Measurements from ENCODE around the gene MEMO1. TPM values are rescaled to one million over a fixed set of nuclear protein-coding genes. Genes with fewer than 3 reads are reported as not detected.
"Not testable (repeated sequence)": the region's sequence is repeated elsewhere in the genome, so short reads cannot be mapped to it uniquely, and the experiment has no call there.

The MEMO1 gene
- total RNA-seq, 1 experiment from 2014 or later: 44.4 TPM

DNA sequence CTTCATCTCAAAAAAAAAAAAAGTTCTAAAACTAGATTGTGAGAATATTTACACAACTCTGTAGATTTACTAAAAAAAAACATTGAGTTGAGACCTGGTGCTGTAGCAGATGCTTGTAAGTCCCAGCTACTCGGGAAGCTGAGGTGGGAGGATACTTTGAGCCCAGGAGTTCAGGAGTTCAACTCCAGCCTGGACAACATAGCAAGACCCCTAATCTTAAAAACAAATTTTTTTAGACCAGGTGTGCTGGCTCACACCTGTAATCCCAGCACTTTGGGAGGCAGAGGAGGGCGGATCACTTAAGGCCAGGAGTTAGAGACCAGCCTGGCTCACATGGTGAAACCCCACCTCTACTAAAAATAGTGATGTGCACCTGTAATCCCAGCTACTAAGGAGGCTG, 108.9 kb downstream of the MEMO1 start:
- H3K36me3 Mint-ChIP-seq: peaks cover 57% of the 10 kb centered on the region
- ChIA-PET CTCF (interaction anchor here (0.7 to 2.7 kb wide), 2 partner anchors 13 to 15 kb away, joined by 4 to 9 read pairs; no protein-coding TSS in a partner anchor), POLR2A (no interaction called here)
- TF ChIP-seq ELF4 (CRISPR knock-in tag; IDR thresholded peaks at IDR 0.05; ENCODE audit: low read depth): no peak
- 0 out of 2 replicates have a peak, but pooled peaks have one; percentile 5 for TF ChIP-seq ZNF121 (CRISPR knock-in tag; IDR thresholded peaks at IDR 0.05)
- DNase-seq (ENCODE audit: low spot score) (no peak), ATAC-seq (no peak)
- no peak overlapping the region for H3K27ac Mint-ChIP-seq
- H3K9me3 Mint-ChIP-seq: peaks cover 36% of the 10 kb centered on the region
- H3K4me1 Mint-ChIP-seq: no peaks in the 10 kb centered on the region
- H3K4me3 Mint-ChIP-seq: no peak overlapping the region
- no peaks in the 10 kb centered on the region for H3K27me3 Mint-ChIP-seq (ENCODE audit: low read depth)

DNA sequence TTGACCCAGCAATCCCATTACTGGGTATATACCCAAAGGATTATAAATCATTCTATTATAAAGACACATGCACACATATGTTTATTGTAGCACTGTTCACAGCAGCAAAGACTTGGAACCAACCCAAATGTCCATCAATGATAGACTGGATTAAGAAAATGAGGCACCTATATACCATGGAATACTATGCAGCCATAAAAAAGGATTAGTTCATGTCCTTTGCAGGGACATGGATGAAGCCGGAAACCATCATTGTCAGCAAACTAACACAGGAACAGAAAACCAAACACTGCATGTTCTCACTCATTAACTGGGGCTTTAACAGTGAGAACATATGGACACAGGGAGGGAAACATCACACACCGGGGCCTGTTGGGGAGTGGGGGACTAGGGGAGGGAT, 110.7 kb downstream of the MEMO1 start:
- Mint-ChIP-seq H3K36me3 (peaks cover 65% of the 10 kb centered on the region), H3K9me3 (peaks cover 41% of the 10 kb centered on the region)
- H3K27me3 Mint-ChIP-seq (ENCODE audit: low read depth); DNase-seq (ENCODE audit: low spot score); ATAC-seq; H3K4me1 Mint-ChIP-seq; H3K4me3 Mint-ChIP-seq; H3K27ac Mint-ChIP-seq; POLR2A ChIA-PET; CTCF ChIA-PET: not testable (repeated sequence)

DNA sequence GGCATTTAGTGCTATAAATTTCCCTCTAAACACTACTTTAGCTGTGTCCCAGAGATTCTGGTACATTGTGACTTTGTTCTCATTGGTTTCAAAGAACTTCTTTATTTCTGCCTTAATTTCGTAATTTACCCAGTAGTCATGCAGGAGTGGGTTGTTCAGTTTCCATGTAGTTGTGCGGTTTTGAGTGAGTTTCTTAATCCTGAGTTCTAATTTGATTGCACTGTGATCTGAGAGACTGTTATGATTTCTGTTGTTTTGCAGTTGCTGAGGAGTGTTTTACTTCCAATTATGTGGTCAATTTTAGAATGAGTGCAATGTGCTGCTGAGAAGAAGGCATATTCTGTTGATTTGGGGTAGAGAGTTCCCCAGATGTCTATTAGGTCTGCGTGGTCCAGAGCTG, 112.5 kb downstream of the MEMO1 start:
- ATAC-seq; DNase-seq (ENCODE audit: low spot score); H3K27ac Mint-ChIP-seq; POLR2A ChIA-PET; H3K4me3 Mint-ChIP-seq; H3K4me1 Mint-ChIP-seq; CTCF ChIA-PET; H3K27me3 Mint-ChIP-seq (ENCODE audit: low read depth): not testable (repeated sequence)
- H3K9me3 Mint-ChIP-seq: peaks cover 41% of the 10 kb centered on the region
- H3K36me3 Mint-ChIP-seq: peaks cover 66% of the 10 kb centered on the region

DNA sequence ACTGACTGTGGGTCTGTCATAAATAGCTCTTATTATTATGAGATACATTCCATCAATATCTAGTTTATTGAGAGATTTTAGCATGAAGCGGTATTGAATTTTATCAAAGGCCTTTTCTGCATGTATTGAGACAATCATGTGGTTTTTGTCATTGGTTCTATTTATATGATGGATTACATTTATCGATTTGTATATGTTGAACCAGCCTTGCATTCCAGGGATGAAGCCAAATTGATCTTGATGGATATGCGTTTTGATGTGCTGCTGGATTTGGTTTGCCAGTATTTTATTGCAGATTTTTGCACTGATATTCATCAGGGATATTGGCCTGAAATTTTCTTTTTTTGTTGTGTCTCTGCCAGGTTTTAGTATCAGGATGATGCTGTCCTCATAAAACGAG, 113.5 kb downstream of the MEMO1 start:
- H3K27ac Mint-ChIP-seq; CTCF ChIA-PET; H3K4me3 Mint-ChIP-seq; ATAC-seq; H3K27me3 Mint-ChIP-seq (ENCODE audit: low read depth); POLR2A ChIA-PET; DNase-seq (ENCODE audit: low spot score): not testable (repeated sequence)
- peaks cover 60% of the 10 kb centered on the region for H3K36me3 Mint-ChIP-seq
- H3K9me3 Mint-ChIP-seq: peaks cover 41% of the 10 kb centered on the region
- H3K4me1 Mint-ChIP-seq: peaks cover 17% of the 10 kb centered on the region

DNA sequence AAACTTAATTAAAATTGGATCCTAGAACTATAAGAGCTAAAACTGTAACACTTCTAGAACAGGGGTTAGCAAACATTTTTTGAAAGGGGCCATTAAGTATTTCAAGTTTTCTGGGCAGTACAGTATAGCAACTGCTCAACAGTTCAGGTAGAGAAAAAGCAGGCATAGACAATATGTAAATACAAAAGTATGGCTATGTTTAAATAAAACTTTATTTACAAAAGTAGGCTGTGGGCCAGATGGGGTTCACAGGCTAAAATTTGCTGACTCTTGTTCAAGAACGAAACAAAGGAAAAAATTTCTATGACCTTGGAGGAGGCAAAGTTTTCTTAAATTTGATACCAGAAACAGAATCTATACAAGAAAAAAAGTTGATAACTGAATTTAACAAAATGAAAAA, 114.5 kb downstream of the MEMO1 start:
- H3K27me3 Mint-ChIP-seq (ENCODE audit: low read depth): no peaks in the 10 kb centered on the region
- POLR2A ChIA-PET: no interaction called here
- peaks cover 41% of the 10 kb centered on the region for H3K9me3 Mint-ChIP-seq
- ATAC-seq: no peak
- CTCF ChIA-PET: interaction anchor here (0.7 kb wide), 1 partner anchor 10 kb away, joined by 4 read pairs; no protein-coding TSS in a partner anchor
- TF ChIP-seq, protein P1, sequence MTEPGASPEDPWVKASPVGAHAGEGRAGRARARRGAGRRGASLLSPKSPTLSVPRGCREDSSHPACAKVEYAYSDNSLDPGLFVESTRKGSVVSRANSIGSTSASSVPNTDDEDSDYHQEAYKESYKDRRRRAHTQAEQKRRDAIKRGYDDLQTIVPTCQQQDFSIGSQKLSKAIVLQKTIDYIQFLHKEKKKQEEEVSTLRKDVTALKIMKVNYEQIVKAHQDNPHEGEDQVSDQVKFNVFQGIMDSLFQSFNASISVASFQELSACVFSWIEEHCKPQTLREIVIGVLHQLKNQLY (CRISPR knock-in tag; IDR thresholded peaks at IDR 0.05): no peak
- TF ChIP-seq, protein P2, sequence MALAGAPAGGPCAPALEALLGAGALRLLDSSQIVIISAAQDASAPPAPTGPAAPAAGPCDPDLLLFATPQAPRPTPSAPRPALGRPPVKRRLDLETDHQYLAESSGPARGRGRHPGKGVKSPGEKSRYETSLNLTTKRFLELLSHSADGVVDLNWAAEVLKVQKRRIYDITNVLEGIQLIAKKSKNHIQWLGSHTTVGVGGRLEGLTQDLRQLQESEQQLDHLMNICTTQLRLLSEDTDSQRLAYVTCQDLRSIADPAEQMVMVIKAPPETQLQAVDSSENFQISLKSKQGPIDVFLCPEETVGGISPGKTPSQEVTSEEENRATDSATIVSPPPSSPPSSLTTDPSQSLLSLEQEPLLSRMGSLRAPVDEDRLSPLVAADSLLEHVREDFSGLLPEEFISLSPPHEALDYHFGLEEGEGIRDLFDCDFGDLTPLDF (CRISPR knock-in tag; IDR thresholded peaks at IDR 0.05): no peak
- TF ChIP-seq, protein P3, sequence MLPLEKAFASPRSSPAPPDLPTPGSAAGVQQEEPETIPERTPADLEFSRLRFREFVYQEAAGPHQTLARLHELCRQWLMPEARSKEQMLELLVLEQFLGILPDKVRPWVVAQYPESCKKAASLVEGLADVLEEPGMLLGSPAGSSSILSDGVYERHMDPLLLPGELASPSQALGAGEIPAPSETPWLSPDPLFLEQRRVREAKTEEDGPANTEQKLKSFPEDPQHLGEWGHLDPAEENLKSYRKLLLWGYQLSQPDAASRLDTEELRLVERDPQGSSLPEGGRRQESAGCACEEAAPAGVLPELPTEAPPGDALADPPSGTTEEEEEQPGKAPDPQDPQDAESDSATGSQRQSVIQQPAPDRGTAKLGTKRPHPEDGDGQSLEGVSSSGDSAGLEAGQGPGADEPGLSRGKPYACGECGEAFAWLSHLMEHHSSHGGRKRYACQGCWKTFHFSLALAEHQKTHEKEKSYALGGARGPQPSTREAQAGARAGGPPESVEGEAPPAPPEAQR (CRISPR knock-in tag; IDR thresholded peaks at IDR 0.05): no peak
- TF ChIP-seq, protein P4, sequence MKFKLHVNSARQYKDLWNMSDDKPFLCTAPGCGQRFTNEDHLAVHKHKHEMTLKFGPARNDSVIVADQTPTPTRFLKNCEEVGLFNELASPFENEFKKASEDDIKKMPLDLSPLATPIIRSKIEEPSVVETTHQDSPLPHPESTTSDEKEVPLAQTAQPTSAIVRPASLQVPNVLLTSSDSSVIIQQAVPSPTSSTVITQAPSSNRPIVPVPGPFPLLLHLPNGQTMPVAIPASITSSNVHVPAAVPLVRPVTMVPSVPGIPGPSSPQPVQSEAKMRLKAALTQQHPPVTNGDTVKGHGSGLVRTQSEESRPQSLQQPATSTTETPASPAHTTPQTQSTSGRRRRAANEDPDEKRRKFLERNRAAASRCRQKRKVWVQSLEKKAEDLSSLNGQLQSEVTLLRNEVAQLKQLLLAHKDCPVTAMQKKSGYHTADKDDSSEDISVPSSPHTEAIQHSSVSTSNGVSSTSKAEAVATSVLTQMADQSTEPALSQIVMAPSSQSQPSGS (CRISPR knock-in tag; IDR thresholded peaks at IDR 0.05; ENCODE audit: borderline replicate concordance, low read depth): no peak
- TF ChIP-seq FOXK1 (CRISPR knock-in tag; IDR thresholded peaks at IDR 0.05) (no peak), SMAD4 (CRISPR knock-in tag; IDR thresholded peaks at IDR 0.05) (no peak), TCF7 (CRISPR knock-in tag; IDR thresholded peaks at IDR 0.05; ENCODE audit: low read depth) (no peak), ZBTB21 (CRISPR knock-in tag; IDR thresholded peaks at IDR 0.05; ENCODE audit: borderline replicate concordance) (no peak)
- TF ChIP-seq, protein P5, sequence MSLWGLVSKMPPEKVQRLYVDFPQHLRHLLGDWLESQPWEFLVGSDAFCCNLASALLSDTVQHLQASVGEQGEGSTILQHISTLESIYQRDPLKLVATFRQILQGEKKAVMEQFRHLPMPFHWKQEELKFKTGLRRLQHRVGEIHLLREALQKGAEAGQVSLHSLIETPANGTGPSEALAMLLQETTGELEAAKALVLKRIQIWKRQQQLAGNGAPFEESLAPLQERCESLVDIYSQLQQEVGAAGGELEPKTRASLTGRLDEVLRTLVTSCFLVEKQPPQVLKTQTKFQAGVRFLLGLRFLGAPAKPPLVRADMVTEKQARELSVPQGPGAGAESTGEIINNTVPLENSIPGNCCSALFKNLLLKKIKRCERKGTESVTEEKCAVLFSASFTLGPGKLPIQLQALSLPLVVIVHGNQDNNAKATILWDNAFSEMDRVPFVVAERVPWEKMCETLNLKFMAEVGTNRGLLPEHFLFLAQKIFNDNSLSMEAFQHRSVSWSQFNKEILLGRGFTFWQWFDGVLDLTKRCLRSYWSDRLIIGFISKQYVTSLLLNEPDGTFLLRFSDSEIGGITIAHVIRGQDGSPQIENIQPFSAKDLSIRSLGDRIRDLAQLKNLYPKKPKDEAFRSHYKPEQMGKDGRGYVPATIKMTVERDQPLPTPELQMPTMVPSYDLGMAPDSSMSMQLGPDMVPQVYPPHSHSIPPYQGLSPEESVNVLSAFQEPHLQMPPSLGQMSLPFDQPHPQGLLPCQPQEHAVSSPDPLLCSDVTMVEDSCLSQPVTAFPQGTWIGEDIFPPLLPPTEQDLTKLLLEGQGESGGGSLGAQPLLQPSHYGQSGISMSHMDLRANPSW (CRISPR knock-in tag; conservative IDR thresholded peaks at IDR 0.05; ENCODE audit: low read depth): no peak
- H3K4me1 Mint-ChIP-seq: peaks cover 28% of the 10 kb centered on the region
- H3K4me3 Mint-ChIP-seq: no peak overlapping the region
- no peak overlapping the region for H3K27ac Mint-ChIP-seq
- peaks cover 50% of the 10 kb centered on the region for H3K36me3 Mint-ChIP-seq
- no peak for DNase-seq (ENCODE audit: low spot score)

Data from WTC11 (cell line).